ENCODE measurements around the gene TRAF3IP1.

TRAF3IP1 gene

DNA sequence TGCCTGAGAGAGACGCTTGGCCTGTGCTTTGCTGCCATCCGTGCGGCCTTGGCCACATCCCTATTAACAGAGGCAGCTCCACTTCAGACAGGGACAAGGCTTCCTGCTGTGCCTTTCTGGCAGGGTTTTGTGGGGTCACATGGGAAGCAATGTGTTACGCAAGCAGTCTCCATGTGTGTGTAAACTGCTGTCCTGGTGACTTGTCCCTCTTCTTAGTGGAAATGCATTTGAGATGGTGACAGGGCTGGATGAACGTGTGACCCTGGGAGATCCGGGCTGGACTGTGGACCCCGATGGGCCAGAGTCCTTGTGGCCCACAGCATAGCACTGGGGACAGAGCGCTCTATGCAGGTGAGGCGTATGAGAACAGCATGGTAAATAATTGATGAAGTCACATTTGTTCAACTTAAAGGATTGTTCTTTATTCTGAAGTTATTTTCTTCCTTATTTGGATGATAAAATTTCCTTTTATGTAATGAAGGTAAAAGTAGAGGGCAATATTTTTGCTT lies 129.6 kb downstream of the TRAF3IP1 start:
- DNase-seq (ENCODE audit: low read depth), result peak; percentile 74

DNA sequence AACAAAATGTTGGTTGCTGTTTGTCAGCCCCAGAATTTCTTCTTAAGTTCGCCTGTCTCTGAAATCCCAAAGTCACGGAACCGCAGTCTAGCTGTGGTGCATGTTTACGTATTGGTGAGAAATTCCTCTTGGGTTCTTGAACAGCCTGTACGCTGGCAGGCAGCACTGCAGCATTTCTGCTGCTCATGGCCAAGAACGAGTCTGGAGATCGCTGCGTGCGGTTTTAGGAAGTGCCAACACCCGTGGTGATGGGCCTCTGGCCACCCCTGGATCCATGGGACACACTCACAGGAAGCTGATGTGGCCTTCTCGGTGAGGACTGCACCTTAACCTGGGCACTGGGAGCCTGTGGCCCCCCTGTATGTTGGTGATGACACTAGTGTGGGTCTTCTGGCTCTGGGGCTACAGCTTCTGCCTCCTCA lies 130.1 kb downstream of the TRAF3IP1 start:
- no peak for DNase-seq (ENCODE audit: low read depth)

All from GM04504 (cell line).